GM21737 (cell line): ENCODE results near the gene NPAT.
A peak's percentile ranks its signal among the peaks of the same experiment; 100 is the strongest.

Experiments
- ATAC-seq: cut with Tn5 transposase; IDR thresholded peaks from one replicate; pipeline ENCODE4 v1.9.1; 2021; ENCODE audit warnings: mild to moderate bottlenecking, moderate library complexity; ENCODE audit not compliant: unreplicated experiment

Gene NPAT

GRCh38 chr11:108220721-108221336 lies 1.6 kb downstream of the NPAT start:
- no peak for ATAC-seq

GRCh38 chr11:108218912-108219783 lies 3.3 kb downstream of the NPAT start:
- no peak for ATAC-seq

- no peak for ATAC-seq
These were observed 4.0 kb downstream of the NPAT start for GRCh38 chr11:108218455-108218854.

- ATAC-seq: no peak
These were observed 5.5 kb downstream of the NPAT start for GRCh38 chr11:108216988-108217387.

GRCh38 chr11:108213784-108214183 lies 8.7 kb downstream of the NPAT start:
- no peak for ATAC-seq

GRCh38 chr11:108210441-108210840 lies 12.0 kb downstream of the NPAT start:
- no peak for ATAC-seq

- ATAC-seq: no peak
These were observed 14.8 kb downstream of the NPAT start for GRCh38 chr11:108207683-108208060.

GRCh38 chr11:108206969-108207682 lies 15.3 kb downstream of the NPAT start:
- no peak for ATAC-seq

- no peak for ATAC-seq
These were observed 16.3 kb downstream of the NPAT start for GRCh38 chr11:108206171-108206570.

GRCh38 chr11:108204929-108205499 lies 17.4 kb downstream of the NPAT start:
- ATAC-seq: no peak

GRCh38 chr11:108204376-108204775 lies 18.1 kb downstream of the NPAT start:
- ATAC-seq: no peak

GRCh38 chr11:108203075-108203474 lies 19.4 kb downstream of the NPAT start:
- no peak for ATAC-seq

- ATAC-seq: peak; percentile 70
These were observed 22.8 kb downstream of the NPAT start for GRCh38 chr11:108199446-108200321.

GRCh38 chr11:108198833-108199232 lies 23.6 kb downstream of the NPAT start:
- no peak for ATAC-seq

GRCh38 chr11:108197351-108197750 lies 25.1 kb downstream of the NPAT start:
- ATAC-seq: no peak

- ATAC-seq: no peak
These were observed 25.5 kb downstream of the NPAT start for GRCh38 chr11:108196901-108197300.

GRCh38 chr11:108193725-108194124 lies 28.7 kb downstream of the NPAT start:
- no peak for ATAC-seq

GRCh38 chr11:108177570-108177969 lies 44.9 kb downstream of the NPAT start:
- ATAC-seq: no peak

- no peak for ATAC-seq
These were observed 52.3 kb downstream of the NPAT start for GRCh38 chr11:108170184-108170583.

- ATAC-seq: no peak
These were observed 54.8 kb downstream of the NPAT start for GRCh38 chr11:108167624-108168023.
